GM18507 (cell line): ENCODE results near the gene KRT28.
"Not testable (repeated sequence)": the region's sequence is repeated elsewhere in the genome, so short reads cannot be mapped to it uniquely, and the experiment has no call there.

Experiments
- DNase-seq: peaks from one replicate; pipeline ENCODE4 v3.0.0; 2011; ENCODE audit warnings: low read depth; ENCODE audit not compliant: insufficient read length; ENCODE audit errors: extremely low spot score
- FAIRE-seq: peaks from 2 replicates; lab custom pipeline; 2011; peaks lifted over from hg19 to GRCh38; lab: Jason Lieb, UNC

KRT28 gene

DNA sequence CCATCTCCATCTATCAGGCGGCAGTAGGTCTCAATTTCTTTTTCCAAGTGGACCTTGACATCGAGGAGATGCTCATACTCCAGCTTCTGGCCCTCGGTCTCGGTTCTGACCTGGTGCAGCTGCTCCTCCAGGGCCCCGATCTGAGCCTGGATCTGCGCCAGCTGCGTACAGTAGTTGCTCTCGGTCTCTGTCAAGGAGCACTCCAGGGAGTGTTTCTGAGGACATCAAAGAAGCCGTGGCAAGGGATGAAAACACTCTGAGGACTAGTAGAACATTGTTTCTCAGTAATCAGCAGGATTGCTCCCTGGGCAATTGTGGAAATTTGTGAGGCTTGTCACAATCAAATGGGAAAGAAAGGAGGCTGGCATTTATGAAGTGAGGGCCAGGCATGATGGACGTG is 5.9 kb downstream of the KRT28 start:
- DNase-seq (no peak), FAIRE-seq (no peak)

- FAIRE-seq (no peak), DNase-seq (no peak)
Observed at GRCh38 chr17:40791787-40792436, 7.8 kb downstream of the KRT28 start.

DNA sequence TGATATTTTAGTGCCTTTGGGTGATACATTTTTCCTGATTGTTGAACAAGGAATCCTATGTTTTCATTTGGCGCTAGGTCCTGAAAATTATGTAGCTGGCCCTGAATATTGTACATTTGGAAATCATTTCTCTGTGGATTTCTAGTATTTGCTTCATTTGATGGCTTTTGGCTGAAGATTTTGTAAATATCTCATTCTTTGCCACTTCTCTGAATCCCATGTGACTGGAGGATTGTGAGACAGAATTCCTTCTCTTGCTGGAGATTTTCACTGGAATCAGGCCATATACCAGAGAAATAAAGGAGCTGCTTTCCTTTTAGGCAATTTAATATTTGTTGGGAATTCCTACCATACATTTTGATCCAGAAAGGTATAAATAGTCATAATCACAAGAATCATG is 8.6 kb downstream of the KRT28 start:
- no peak for FAIRE-seq
- no peak for DNase-seq

GRCh38 chr17:40782450-40782849 is 17.3 kb downstream of the KRT28 start, which contains the start of gene KRT27:
TSS of gene KRT27 (minus strand) at chr17:40782550. CDS start at chr17:40782493, 57 bp downstream.
- DNase-seq, result no peak
- FAIRE-seq, result no peak

- DNase-seq (no peak), FAIRE-seq (no peak)
Observed at GRCh38 chr17:40779181-40779909, 20.4 kb downstream of the KRT28 start.

DNA sequence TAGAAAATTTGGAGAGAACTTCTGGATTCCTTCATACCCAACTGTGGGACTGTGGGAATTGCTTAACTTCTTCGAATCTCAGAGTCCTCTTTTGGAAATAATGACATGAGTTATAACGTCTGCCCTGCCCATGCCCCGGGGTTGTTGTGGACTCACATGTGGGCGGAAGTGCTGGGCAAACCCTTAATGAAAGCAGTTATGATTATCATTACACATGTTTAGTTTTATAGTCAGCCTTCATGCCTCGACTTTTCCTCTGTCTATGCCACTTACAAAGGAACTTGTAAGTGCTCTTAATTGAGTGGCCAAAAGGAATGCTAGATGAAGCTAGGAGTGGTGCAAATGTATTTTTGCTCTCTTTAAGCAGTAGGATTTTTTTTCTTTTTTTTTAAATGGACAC is 21.3 kb downstream of the KRT28 start:
- DNase-seq, result no peak
- FAIRE-seq, result no peak

DNA sequence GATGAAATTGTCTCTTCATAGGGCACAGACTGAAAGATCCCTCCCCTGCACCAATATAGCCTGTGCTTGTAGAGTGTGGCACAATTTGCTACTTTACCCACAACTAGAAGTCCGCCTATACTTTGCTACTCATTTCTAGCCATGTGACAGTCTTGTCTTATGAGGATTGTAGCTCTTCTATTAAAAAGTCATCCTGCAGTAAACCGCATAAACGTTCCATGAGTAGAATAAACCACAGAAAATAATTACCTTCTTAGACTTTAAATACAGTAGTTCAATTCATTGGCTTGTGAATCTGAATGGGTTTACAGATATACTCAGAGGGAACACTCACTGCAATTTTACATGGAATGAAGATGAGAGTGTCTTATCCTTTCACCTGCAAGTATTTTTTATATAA is 21.8 kb downstream of the KRT28 start:
- DNase-seq (no peak), FAIRE-seq (no peak)

DNA sequence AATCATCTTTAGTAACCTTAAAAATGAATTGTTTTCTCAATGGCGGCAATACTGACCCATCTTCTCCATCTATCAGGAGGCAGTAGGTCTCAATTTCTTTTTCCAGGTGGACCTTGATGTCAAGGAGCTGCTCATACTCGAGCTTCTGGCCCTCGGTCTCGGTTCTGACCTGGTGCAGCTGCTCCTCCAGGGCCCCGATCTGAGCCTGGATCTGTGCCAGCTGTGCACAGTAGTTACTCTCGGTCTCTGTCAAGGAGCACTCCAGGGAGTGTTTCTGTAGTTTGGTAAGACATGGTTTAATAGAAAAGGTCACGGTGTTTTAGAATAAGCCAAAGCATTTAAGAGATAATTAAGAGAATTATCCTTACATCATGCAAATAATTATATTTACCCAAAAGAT is 22.3 kb downstream of the KRT28 start:
- FAIRE-seq (no peak), DNase-seq (no peak)

DNA sequence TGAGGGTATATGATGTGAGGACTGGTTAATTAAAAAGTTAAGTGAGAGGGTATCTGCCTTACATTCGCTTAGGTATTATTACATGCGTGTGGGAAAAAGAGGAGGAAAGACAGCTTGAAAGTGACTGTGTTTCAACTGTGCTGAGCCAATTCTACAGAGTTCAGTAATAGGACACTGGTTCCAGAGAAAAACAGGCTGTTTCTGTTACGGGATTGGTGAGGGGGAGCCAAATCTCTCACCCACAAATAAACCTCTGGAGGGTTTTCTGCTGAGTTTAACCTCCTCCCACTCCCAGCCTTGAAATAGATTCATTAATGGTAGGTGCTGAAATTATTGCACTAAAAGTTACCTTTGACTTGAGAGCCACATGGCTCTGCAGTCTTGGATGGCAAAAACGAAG is 23.8 kb downstream of the KRT28 start:
- FAIRE-seq (no peak), DNase-seq (no peak)

- DNase-seq, result no peak
- FAIRE-seq, result no peak
Observed at GRCh38 chr17:40772101-40772500, 27.7 kb downstream of the KRT28 start, which contains the start of gene KRT26. TSS of gene KRT26 (minus strand) at chr17:40772201. CDS start at chr17:40772113, 88 bp downstream.

GRCh38 chr17:40765657-40766056 is 34.1 kb downstream of the KRT28 start:
- FAIRE-seq (no peak), DNase-seq (no peak)

DNA sequence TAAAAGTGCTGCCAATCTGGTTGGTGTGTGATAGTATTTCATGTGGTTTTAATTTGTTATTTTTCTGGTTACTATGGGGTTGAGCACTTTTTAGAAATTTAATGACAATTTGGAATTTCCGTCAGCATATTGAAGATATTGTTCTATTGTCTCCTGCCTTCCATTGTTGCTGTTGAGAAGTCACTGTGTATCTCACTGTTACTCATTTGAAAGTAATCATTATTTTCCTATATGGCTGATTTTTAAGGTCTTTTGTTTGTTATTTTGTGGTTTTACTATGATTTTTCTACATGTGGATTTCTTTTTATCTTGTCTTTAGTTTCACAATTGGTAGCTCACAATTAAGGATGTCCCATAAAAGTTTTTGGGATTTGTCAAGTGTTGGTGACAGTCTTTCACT is 36.0 kb downstream of the KRT28 start:
- FAIRE-seq (no peak), DNase-seq (no peak)

DNA sequence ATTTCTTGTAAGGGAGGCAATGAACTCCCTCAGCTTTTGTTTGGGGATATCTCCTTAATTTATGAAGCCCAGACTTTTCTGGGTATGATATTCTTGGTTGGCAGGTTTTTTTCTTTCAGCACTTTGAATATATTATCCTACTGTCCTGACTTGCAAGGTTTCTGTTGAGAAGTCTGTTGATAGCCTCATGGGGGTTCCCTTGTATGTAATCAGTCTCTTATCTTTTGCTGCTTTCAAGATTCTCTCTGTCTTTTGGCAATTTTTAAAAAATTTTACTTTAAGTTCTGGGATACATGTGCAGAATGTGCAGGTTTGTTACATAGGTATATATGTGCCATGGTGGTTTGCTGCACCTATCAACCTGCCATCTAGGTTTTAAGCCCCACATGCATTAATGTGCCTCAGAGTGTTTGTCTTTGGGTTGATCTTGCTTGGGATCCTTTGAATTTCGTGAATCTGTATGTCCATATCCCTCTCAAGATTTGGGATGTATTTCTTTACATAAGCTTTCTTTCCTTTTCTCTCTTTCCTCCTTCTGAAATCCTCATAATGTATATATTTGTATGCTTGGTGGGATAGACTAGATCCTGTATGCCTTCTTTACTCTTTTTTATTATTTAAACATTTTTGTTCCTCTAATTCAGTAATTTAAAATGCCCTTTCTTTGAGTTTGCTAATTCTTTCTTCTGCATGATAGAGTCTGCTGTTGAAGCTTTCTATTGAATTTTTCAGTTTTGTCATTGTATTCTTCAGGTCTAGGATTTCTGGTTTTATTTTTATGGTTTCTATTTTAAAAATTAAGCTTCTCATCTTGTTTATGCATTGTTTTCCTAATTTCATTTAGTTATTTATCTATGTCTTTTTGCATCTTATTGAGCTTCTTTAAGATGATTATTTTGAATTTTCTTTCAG is 39.4 kb downstream of the KRT28 start:
- DNase-seq, result no peak

DNA sequence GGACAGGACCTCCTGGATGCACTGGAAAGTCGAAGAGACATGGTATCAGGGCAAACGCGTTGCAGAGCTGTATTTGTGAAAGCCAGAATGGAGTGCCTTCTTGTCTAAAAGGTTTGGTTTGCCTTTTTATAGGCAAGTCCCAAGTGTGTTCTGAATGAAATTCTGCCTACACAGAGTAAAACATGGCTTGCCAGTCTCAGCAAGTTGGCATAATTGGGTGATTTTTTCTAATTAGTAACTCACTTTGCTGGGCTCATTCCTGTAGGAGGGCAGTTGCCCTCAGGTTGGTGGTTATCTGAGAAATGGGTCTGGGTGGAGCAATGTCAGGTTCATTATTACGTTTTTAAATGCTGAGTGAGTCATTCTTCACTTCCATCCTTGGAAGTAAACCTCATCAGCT is 44.5 kb downstream of the KRT28 start, which contains the start of gene KRT25:
Gene KRT25 (minus strand): TSS at position 101 of the 400 bp plus-strand sequence. CDS start 60 bp downstream, at position 41.
- DNase-seq (no peak), FAIRE-seq (no peak)

More for the DNA sequence above, 39.4 kb downstream of the KRT28 start:
- no peak for FAIRE-seq

GRCh38 chr17:40753804-40754203 is 46.0 kb downstream of the KRT28 start:
- FAIRE-seq, result no peak

GRCh38 chr17:40751065-40751464 is 48.7 kb downstream of the KRT28 start:
- DNase-seq (no peak), FAIRE-seq (no peak)

More at GRCh38 chr17:40753804-40754203, 46.0 kb downstream of the KRT28 start:
- DNase-seq, result no peak

DNA sequence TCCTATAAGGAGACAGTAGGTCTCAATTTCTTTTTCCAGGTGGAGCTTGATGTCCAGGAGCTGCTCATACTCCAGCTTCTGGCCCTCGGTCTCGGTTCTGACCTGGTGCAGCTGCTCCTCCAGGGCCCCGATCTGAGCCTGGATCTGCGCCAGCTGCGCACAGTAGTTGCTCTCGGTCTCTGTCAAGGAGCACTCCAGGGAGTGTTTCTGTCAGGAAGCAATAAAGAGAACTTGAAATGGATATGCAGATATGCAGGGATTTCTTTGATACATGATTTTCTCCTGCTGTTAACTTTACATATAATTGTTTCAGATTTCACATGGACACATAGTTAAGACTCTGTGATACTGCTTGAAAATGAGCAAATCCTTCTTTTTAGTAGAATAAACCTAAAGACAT is 49.4 kb downstream of the KRT28 start:
- no peak for DNase-seq
- no peak for FAIRE-seq

DNA sequence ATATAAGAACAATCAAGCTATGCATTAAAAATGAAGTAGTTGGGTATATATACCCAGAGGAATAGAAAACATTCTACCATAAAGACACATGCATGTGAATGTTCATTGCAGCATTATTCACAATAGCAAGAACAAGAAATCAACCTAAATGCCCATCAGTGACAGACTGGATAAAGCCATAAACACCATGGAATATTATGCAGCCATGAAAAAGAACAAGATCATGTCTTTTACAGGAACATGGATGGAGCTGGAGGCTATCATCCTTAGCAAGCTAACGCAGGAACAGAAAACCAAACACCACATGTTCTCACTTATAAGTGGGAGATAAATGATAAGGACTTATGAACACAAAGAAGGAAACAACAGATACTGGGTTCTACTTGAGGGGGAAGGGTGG is 51.1 kb downstream of the KRT28 start:
- not testable (repeated sequence) for DNase-seq, FAIRE-seq
